HS-27A (cell line): ENCODE data around the gene ANKRD55.
"Not testable (repeated sequence)": the region's sequence is repeated elsewhere in the genome, so short reads cannot be mapped to it uniquely, and the experiment has no call there.

Source experiments
- DNase-seq: peaks from one replicate; pipeline ENCODE4 v3.0.0-alpha.2; 2012; ENCODE audit warnings: low read depth, missing footprints

Gene ANKRD55

GRCh38 chr5:56168066-56168478, 65.1 kb downstream of the ANKRD55 start:
- DNase-seq: no peak

DNA sequence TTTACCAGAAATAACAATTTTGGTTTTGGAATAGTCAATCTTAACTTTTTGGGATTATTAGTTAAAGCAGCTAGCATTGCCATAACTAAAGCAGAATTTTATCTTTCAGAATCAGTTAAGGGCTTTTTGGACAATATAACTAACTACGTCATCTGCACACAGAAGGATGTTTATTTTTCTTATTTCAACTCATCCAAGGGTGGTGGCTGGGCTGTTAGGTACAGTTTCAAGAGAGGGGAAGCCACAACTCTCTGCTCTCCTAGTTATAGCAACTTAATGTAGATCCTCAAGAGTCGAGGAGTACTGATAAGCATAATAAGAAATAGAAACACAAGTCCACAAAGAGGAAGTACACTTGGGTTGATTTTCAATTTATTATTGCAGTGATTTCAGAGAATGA, 65.6 kb downstream of the ANKRD55 start:
- DNase-seq: no peak

DNA sequence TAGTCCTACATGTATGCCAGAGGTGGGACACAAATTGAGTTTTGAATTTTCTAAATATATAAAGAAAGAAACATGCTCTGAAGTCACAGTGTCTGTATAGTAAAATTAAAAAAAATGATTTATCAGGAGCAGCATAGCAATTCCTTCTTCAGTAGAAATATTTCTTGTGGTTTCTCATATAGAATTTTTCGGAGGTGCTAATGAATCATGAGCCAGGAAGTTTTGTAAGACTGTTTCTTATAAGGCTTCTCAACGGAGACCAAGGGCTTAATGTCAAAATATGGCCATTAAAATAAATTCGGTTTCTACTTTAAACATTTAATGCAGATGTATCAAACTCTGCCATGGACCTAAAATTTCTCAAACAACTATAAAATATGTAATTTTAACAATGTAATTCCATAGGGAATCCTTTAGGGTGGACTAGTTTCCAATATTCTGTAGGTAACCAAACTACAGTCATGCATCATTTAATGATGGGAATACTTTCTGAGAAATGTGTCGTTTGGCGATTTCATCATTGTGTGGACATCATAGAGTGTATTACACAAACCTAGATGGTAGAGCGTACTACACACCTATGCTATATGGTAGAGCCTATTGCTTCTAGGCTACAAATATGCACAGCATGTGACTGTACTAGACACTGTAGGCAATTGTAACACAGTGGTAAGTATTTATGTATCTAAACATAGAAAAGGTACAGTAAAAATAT, 66.3 kb downstream of the ANKRD55 start:
- no peak for DNase-seq

- DNase-seq: no peak
These were observed 68.8 kb downstream of the ANKRD55 start for GRCh38 chr5:56164376-56164775.

DNA sequence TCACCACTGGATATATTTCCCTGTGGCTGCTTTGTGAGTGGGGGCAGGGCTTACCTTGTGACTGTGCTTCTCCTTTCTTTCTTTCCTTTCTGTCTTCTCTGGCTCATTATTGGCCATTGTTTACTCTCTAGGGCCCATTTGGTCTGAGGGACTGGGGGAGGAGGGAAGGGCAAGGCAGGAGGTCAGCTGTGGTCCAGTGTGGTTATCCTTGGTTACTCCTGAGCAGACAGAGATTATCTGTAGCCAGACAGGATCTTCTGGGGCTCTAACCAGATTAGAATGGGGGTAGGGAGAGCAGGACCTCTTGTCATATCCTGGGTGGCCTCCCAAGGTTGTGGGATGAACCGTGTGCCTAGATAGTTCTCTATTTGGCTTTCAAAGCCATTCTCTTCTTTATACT, 71.2 kb downstream of the ANKRD55 start:
- no peak for DNase-seq

DNA sequence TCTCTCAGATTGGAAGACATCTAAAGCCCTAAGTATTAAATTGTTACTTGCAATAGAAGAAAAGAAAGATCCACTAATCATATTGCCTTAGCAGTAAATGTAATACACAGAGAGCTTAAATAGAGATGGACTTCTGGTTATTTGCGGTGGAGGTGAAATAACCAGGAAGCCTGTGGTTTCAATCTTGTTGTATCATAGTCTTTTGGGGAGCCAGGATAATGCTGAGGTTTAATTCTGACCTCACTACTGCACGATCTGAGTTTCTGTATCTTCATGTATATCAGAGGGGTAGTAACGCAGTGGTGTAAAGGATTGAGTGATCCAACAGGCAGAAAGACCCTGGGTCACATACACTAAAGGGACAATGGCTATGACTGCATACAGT, 71.7 kb downstream of the ANKRD55 start:
- DNase-seq: no peak

DNA sequence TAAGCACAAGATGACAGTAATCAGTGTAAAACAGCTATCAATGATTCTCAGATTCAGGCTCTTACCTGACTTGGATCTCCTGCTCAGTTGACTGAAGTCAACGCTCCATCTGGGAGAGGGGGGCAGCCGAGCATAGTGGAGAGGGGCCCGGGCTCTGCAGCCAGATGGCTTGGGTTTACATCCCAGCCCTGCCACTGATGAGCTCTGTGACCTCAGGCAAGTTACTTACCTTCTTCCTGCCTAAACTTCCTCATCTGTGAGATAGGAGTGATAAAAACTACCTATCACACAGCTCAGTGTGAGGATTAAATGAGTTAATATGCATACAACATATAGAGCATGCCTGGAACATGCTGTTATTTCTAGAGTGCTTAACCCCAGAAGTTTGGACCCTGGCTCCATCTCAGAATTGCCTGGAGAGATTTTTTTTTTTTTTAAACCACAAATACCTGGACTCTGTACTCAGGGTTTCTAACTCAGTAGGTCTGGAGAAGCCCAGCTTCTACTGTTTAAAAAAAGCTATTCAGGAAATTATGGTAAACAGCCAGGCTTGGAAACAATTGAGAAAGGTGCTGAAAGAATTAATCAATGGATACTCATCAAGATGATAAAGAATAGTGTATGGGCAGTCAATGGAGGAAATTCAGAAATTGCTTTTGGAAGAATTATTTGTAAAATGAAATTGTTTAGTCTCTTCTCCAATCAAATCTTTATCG, 72.2 kb downstream of the ANKRD55 start:
- DNase-seq: no peak

DNA sequence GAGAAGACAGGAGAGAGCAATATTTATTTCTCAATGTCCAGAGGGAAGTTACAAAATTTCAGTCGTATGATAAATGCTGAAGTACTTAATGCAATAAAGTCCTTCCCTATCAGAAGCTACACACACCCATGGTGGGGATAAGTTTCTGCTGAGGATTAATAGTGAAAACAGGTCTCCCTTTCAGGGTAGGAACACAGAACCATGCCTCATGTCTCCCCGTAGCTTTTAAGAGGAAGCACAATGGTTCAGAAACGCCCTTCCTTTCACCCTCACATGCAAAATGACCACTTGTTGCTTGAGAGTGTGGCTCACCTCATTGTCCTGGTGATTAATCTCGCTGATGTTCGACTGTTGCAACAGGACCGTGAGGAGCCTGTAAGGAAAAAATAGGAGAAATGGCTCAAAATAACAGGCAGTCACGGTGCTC, 73.6 kb downstream of the ANKRD55 start:
- DNase-seq: no peak

DNA sequence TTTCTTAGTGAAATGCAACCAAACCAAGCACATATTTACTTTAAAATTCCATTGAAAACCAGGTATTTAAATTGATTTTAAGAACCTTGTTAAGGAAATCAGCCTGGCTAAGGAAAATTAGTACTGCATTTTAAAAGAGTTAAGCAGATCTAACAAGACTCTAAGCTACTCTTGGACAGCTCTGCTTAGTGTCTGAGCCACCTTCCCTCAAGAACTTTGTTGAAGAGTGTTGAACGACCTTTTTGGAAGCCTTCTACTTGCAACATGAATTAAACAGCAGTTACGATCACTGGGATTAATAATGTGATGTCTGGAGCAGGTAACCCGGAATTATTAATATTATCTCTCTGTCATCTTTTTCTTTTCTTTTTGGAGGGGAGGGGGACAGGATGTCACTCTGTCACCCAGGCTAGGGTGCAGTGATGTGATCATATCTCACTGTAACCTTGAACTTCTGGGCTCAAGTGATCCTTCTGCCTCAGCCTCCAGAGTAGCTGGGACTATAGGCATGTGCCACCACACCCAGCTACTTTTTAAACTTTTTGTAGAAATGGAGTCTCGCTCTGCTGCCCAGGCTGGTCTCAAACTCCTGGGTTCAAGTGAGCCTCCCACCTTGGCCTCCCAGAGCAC, 74.7 kb downstream of the ANKRD55 start:
- no peak for DNase-seq

DNA sequence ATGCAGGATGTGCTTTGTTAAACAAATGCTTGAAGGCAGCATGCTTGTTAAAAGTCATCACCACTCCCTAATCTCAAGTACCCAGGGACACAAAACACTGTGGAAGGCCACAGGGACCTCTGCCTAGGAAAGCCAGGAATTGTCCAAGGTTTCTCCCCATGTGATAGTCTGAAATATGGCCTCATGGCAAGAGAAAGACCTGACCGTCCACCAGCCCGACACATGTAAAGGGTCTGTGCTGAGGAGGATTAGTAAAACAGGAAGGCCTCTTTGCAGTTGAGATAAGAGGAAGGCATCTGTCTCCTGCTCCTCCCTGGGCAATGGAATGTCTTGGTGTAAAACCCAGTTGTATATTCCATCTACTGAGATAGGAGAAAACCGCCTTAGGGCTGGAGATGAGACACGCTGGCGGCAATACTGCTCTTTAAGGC, 75.9 kb downstream of the ANKRD55 start:
- DNase-seq: not testable (repeated sequence)

GRCh38 chr5:56156585-56157190, 76.4 kb downstream of the ANKRD55 start:
- not testable (repeated sequence) for DNase-seq

DNA sequence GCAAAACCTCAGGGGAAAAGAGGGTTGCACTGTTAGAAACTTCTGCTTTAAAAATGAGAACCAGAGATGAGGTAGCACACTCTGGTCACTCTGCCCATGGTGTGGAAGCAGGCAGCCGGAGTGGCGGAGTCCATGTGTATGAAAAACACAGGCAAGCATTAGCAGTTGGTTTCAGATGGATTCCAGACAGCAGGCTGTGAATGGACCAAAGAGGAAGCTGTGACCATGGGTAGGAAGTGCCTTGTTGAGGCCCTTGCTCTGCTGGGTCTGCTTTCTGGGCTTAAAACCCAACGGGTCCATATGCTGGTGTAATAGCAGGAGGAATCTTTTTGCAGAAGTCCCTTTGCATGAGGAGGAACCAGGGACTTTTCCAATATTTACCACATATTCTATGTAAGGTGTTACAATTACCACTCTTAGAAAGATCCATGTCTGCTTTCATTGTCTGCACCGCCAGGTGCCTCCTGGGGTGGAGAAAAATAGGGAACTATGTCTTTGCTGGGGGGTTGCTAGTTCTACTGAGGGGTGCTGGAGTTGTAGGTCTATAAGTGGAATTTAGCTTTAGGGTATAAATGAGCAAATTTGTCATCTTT, 77.0 kb downstream of the ANKRD55 start:
- no peak for DNase-seq

- DNase-seq: no peak
These were observed 78.2 kb downstream of the ANKRD55 start for GRCh38 chr5:56154732-56155484.

GRCh38 chr5:56152437-56152836, 80.7 kb downstream of the ANKRD55 start:
- no peak for DNase-seq

DNA sequence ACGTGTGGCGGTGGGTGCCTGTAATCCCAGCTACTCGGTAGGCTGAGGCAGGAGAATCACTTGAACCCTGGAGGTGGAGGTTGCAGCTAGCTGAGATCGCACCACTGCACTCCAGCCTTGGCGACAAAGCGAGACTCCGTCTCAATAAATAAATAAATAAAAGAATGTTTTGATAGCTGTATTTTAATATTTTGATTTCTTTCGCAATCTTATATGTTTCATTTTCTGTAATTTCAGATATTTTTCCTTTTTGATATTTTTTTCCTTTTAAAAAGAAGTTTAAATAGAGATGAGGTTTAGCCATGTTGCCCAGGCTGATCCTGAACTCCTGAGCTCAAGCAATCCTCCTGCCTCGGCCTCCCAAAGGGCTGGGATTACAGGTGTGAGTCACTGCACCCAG, 82.4 kb downstream of the ANKRD55 start:
- not testable (repeated sequence) for DNase-seq

DNA sequence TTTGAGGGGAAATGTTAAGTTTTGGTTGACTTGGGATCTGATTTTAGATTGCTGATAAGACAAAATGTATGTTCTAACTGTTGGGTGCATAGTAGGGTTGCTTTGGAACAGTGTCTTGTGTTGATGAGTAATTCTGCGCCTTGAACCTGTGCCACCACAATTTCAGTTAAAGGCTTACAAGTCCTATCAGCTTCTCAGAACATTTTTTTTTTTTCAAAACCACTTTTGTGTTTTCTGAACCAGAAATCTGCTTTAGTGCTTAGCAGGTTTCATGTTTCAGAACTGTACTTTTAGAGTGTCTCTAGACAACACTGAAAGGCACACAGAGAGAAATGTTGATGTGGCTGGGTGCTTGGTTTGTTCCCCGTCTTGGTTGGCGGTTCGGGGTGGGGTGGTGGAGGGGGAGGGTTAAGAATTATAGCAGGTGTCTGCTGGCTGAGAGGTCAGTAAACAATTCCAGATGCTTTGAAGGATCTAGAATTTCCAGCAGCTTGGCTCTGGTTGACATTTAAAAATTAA, 84.6 kb downstream of the ANKRD55 start:
- DNase-seq: no peak

DNA sequence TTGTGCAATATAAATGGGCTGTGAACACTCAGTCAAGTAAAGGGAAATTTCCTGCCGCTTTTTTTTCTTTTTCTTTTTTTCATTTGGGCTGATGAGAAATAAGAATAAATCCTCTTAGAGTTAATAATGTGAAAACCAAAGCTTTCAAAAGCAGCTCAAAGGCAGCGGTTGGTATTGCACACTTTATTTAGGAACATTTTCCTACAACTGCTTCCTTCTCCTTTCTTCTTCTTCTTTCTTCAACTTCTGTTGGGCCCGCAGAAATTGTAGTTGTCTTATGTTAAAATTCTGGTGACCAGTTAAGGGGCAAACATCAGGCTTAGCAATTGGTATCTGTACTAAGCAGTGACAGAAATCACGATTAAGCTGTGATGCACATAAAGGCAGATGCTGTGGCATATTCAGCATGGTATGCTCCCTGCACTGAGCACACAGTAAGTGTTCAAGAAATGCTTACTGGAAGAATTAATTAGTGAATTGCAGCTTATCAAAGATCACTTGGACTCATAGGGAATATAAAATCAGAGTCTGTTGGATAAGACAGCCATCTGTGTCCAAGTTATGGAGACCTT, 85.4 kb downstream of the ANKRD55 start:
- DNase-seq: no peak

GRCh38 chr5:56147106-56147505, 86.0 kb downstream of the ANKRD55 start:
- DNase-seq: no peak

- DNase-seq: no peak
These were observed 86.5 kb downstream of the ANKRD55 start for GRCh38 chr5:56146674-56147073.

- no peak for DNase-seq
These were observed 87.6 kb downstream of the ANKRD55 start for GRCh38 chr5:56145511-56145910.

- no peak for DNase-seq
These were observed 88.0 kb downstream of the ANKRD55 start for GRCh38 chr5:56145106-56145505.
